GM12891 (cell line): ENCODE results near the gene ANKRD33B. TPM values are rescaled to one million over a fixed set of nuclear protein-coding genes. Genes with fewer than 3 reads are reported as not detected.
"Not testable (repeated sequence)": the region's sequence is repeated elsewhere in the genome, so short reads cannot be mapped to it uniquely, and the experiment has no call there.

Experiments used
- DNase-seq: peaks from one replicate; pipeline ENCODE4 v3.0.0; 2011; ENCODE audit warnings: low spot score; ENCODE audit not compliant: insufficient read length
- FAIRE-seq: peaks from 2 replicates; lab custom pipeline; 2011; peaks lifted over from hg19 to GRCh38; lab: Jason Lieb, UNC
- PAX5 ChIP-seq: IDR thresholded peaks from 2 replicates; pipeline ENCODE4 v1.6.1; 2011; ENCODE audit warnings: low read length, moderate library complexity, mild to moderate bottlenecking; ENCODE audit not compliant: insufficient read depth, severe bottlenecking
- POLR2A ChIP-seq: IDR thresholded peaks from 2 replicates; pipeline ENCODE4 v1.6.1; 2011; ENCODE audit warnings: low read depth, low read length, control low read depth
- POLR2AphosphoS5 ChIP-seq: IDR thresholded peaks from 2 replicates; pipeline ENCODE4 v1.6.1; 2011; ENCODE audit warnings: low read depth, low read length, control low read depth
- POU2F2 ChIP-seq: IDR thresholded peaks from 2 replicates; pipeline ENCODE4 v1.6.1; 2011; ENCODE audit warnings: low read depth, mild to moderate bottlenecking, control low read depth, low read length, moderate library complexity
- SPI1 ChIP-seq: IDR thresholded peaks from 2 replicates; pipeline ENCODE4 v1.6.1; 2011; ENCODE audit warnings: low read depth, low read length, control low read depth
- TAF1 ChIP-seq: IDR thresholded peaks from 2 replicates; pipeline ENCODE4 v1.6.1; 2011; ENCODE audit warnings: low read depth, low read length, control low read depth
- polyA plus RNA-seq: library from polyadenylated mRNA; unstranded; fragments of >200 nt; gene quantifications from one replicate; pipeline ENCODE4 v1.2.1, GENCODE V29; 2012; ENCODE audit warnings: low read depth, missing spikeins, inconsistent platforms; ENCODE audit not compliant: missing spikeins

Gene ANKRD33B
- 27.9 TPM for polyA plus RNA-seq

DNA sequence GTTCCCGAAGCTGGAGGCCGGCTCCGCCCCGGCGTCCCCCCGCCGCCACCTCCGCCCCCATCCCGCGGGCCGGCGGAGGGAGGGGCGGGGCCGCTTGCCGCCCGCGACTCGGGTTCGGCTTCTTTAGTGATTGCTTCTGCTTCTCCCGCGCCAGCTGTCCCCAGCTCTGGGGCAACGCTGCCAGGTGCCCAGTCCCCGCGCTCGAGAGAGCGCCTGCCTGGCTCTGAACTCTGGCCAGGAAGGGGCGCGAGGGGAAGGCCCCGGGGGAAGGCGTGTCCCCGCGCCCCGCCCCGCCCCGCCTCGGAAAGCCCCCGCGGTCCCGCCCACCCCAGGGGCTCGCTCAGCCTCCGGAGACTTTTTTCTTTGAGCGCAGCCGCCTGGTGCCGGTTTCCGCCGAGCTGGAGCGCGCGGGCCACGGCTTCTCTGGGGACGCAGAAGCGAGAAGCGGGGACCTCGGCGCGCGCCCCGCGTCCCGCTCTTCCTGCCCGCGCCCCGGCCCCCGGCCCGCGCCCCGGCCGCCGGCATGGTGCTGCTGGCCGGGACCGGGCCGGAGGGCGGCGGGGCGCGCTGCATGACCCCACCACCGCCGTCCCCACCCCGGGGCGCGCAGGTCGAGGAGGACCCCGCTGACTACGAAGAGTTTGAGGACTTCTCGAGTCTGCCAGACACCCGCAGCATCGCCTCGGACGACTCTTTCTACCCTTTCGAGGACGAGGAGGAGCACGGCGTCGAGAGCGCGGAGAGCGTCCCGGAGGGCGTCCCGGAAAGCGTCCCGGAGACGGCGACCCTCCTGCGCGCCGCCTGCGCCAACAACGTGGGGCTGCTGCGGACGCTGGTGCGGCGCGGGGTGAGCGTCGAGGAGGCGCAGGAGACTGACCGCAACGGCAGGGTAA is at the start of gene ANKRD33B:
Gene ANKRD33B, plus strand, starts transcription at position 126 of the 893 bp plus-strand sequence. Its CDS starts 398 bp downstream, at position 524.
- FAIRE-seq (peak; percentile 47), DNase-seq (peak; percentile 81)

DNA sequence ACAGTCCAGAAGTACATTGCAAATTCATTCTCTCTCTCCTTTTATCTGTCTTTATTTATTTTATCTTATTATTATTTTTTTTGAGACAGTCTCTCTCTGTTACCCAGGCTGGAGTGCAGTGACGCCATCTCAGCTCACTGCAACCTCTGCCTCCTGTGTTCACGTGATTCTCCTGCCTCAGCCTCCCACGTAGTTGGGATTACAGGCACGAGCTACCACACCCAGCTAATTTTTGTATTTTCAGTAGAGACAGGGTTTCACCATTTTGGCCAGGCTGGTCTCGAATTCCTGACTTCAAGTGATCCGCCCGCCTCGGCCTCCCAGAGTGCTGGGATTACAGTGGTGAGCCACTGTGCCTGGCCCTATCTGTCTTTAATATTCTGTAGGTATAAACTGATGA is 49.3 kb upstream of the ANKRD33B start:
- FAIRE-seq, DNase-seq: not testable (repeated sequence)

More for the DNA sequence above, at the start of gene ANKRD33B:
- TF ChIP-seq PAX5 (peak; percentile 23), POLR2A (peak; percentile 73), SPI1 (no peak), POU2F2 (no peak), TAF1 (peak; percentile 89), POLR2AphosphoS5 (peak; percentile 64; the same call in 1 of the 2 replicates)

DNA sequence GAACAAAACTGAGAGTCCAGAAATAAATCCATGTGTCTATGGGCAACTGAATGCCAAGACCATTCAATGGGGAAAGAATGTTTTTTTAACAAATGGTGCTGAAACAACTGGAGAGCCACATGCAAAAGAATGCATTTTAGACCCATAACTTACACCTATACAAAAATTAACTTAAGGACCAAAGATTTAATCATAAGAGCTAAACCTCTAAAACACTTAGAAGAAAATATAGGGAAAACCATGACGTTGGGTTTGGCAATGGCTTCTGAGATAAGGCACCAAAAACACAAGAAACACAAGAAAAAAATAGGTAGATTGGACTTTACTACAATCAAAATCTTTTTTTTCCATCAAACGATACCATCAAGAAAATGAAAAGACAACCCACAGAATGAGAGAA is 48.4 kb upstream of the ANKRD33B start:
- DNase-seq (no peak), FAIRE-seq (no peak)
- TF ChIP-seq PAX5 (no peak), POLR2AphosphoS5 (no peak), TAF1 (no peak), SPI1 (no peak), POU2F2 (no peak), POLR2A (no peak)

DNA sequence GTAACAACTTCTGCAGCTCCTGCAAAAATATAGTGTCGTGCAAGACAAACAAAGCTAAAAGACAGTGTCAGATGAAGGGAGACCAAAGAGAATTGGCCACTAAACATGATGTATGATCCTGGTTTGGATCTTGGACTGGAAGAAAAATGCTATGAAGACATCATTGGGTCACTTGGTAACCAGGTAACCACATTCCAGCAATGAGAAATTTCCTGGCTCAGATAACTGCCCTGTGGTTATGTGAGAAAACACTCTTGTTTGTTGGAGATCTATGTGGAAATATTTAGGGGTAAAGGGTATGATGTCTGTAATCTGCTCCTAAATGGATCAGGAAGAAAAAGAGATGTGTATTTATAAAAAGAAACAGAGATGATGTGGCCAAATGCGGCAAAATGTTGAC is 45.5 kb upstream of the ANKRD33B start:
- FAIRE-seq (no peak), DNase-seq (no peak)
- TF ChIP-seq POLR2AphosphoS5 = no peak
- no peak for TF ChIP-seq POLR2A
- TF ChIP-seq PAX5 = no peak
- no peak for TF ChIP-seq SPI1
- TF ChIP-seq POU2F2 = no peak
- TF ChIP-seq TAF1 = no peak

DNA sequence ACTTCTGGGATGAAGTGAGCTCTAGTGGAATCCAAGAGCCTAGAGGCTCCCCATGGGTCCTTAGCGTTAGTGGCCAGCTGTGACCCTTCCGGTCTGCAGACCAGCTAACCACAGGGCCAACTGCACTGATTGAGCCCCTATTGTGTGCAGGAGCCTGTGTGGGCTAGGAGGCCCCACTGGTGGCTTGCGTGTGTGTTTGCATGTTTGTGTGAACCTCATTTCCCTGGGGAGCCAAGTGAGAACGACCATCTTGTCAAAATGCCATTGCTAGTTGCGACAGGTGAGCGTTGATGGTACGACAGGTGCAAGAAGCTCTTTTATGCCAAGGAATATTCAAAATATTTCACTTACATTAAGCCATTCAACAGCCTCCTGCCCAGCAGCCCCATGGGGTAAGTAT is 44.1 kb upstream of the ANKRD33B start:
- DNase-seq (no peak), FAIRE-seq (no peak)
- TF ChIP-seq POLR2A (no peak), TAF1 (no peak), PAX5 (no peak), POU2F2 (no peak), SPI1 (no peak), POLR2AphosphoS5 (no peak)

DNA sequence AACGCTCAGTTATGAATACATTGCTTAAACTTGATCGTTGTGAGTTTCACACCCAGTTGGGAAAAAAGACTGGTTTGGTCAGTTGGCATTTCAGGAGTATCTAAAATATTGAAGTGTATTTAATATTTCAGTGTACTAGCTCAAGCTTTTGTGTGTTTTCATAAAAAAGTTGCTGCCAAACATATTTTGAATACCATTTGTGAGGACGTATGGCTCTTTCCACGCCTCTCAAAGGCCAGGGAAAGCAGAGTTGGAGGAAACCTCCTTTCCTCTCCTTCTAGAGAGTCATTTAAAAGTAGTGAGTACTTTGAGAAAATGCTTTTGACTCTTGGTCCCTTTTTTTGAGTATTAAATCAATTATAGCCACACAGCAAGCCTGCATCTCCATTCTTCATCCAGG is 43.2 kb upstream of the ANKRD33B start:
- DNase-seq (no peak), FAIRE-seq (no peak)
- TF ChIP-seq POLR2A = no peak
- no peak for TF ChIP-seq SPI1
- TF ChIP-seq POU2F2 = no peak
- no peak for TF ChIP-seq TAF1
- no peak for TF ChIP-seq PAX5
- no peak for TF ChIP-seq POLR2AphosphoS5

DNA sequence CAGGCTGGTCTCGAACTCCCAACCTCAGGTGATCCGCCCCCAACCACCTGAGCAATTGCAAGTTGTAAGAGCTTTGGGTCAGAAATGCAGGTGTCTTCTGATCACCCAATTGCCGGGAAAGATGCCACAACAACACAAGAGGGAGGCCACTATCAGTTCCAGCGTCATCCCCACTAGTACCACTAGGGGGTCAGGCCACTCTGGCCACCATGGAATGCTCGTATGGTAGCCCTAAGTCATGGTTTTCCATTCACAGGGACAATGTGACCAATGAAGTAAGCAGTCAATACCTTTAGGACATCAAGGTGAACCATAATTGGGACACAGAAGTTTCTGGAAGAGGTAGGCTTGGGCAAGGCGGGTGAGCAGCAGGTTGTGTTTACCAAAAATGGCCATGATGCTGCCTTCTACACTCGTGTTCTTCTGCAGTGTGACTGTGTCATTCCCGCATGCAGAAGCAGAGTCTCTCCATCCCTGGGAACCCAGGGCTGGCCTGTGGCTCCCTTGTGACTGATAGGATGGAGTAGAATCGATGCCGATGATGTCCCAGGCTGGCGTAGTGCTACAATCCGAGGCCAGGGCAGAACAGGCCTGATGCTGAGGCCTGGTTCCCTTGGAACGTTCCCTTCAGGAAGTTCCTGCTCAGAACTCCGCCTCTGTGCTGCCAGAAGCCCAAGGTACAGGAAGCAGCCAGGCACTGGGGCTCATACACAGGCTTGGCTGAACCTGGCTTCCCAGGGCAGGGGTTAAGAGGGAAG is 42.2 kb upstream of the ANKRD33B start:
- TF ChIP-seq POLR2A (no peak), SPI1 (no peak), PAX5 (no peak), POU2F2 (no peak), TAF1 (no peak), POLR2AphosphoS5 (no peak)
- no peak for FAIRE-seq
- DNase-seq = no peak

DNA sequence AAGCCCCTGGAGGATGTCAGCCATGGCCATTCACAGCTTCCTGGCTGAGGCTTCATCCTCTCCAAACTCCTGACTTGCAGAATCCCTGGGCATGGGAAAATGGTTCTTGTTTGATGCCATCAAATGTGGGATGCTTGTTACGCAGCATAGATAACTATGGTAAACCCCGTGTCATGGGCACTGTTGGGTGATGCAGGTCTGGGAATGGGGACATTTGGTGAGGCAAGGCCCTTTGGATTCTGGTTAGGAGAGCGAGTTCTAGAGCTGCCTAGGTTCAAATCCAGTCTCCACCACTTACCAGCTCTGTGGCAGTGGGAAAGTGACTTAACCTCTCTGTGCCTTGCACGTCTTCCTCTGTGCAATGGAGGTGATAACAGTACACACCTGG is 41.7 kb upstream of the ANKRD33B start:
- no peak for DNase-seq
- TF ChIP-seq POLR2A (no peak), SPI1 (no peak), PAX5 (no peak), POLR2AphosphoS5 (no peak), POU2F2 (no peak), TAF1 (no peak)
- FAIRE-seq = no peak

DNA sequence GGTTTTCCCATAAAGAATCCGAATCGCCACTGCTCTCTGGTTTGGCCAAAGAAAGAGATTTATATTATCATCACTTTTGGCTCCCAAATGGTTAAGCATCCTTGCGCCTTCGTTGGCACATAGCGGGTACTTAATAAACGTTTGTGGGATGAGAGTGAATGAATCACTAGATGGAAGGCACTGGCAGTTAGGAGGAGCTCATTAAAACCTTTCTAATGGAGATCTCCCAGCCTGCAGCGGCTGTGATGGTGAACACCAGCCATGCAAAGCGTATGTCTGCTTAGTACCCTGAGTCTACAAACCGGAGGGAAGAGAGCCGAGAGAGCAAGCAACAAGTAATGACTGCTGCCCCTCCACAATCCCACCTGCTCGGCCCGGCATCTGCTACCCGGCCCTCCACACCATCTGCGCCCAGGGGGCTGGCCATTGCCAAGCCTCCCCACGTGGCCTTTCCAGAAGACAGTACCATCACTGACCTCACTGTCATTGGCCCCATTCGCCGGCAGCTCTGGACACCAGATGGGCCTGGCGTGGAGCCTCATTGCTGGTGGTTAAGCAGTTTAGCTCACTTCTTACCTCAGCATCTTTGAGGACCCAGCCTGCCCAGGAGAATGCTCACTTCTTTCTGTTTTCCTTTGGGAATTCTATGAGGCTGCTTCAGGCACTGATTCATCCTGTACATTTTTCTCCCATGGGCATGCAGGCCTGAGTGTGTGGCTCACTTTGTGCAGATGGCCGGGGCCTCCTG is 39.3 kb upstream of the ANKRD33B start:
- FAIRE-seq (no peak), DNase-seq (no peak)
- TF ChIP-seq TAF1 = no peak
- no peak for TF ChIP-seq PAX5
- no peak for TF ChIP-seq POLR2A
- TF ChIP-seq SPI1 = no peak
